COLO668 (cell line): ENCODE data around the gene CEP85.

ENCODE experiments used
- DNase-seq: peaks from one replicate; lab custom pipeline; 2025; ENCODE audit not compliant: unreplicated experiment; lab: John Stamatoyannopoulos, UW

Gene CEP85

GRCh38 chr1:26233903-26234643 is at the start of gene CEP85:
CEP85 (plus strand) TSS chr1:26234200; CDS start chr1:26239784, 5,584 bp downstream.
- peak; percentile 100 for DNase-seq

- DNase-seq: no peak
These were observed 49.1 kb upstream of the CEP85 start for GRCh38 chr1:26184883-26185282.

- DNase-seq: no peak
These were observed 46.1 kb upstream of the CEP85 start for GRCh38 chr1:26187882-26188281.

- DNase-seq: no peak
These were observed 45.5 kb upstream of the CEP85 start for GRCh38 chr1:26188477-26188876.

GRCh38 chr1:26189331-26189730 is 44.7 kb upstream of the CEP85 start:
- no peak for DNase-seq

GRCh38 chr1:26189751-26190275 is 44.2 kb upstream of the CEP85 start:
- DNase-seq: no peak

- peak; percentile 33 for DNase-seq
These were observed 43.5 kb upstream of the CEP85 start, which contains the start of gene CATSPER4 for GRCh38 chr1:26190373-26190987. CATSPER4 (plus strand) TSS chr1:26190602; CDS start chr1:26190628, 26 bp downstream.

GRCh38 chr1:26191739-26192138 is 42.3 kb upstream of the CEP85 start:
- DNase-seq: no peak

GRCh38 chr1:26195805-26196204 is 38.2 kb upstream of the CEP85 start:
- DNase-seq: no peak

GRCh38 chr1:26197301-26197700 is 36.7 kb upstream of the CEP85 start:
- DNase-seq: no peak

GRCh38 chr1:26197813-26198212 is 36.2 kb upstream of the CEP85 start:
- no peak for DNase-seq

- no peak for DNase-seq
These were observed 33.6 kb upstream of the CEP85 start for GRCh38 chr1:26200413-26200812.

- DNase-seq: no peak
These were observed 30.2 kb upstream of the CEP85 start for GRCh38 chr1:26203642-26204318.

GRCh38 chr1:26210147-26210870 is 23.7 kb upstream of the CEP85 start:
- no peak for DNase-seq

- DNase-seq: no peak
These were observed 21.3 kb upstream of the CEP85 start for GRCh38 chr1:26212726-26213125.

- DNase-seq: no peak
These were observed 20.6 kb upstream of the CEP85 start for GRCh38 chr1:26213335-26213905.

- DNase-seq: no peak
These were observed 18.8 kb upstream of the CEP85 start for GRCh38 chr1:26215246-26215645.

GRCh38 chr1:26218906-26219494 is 15.0 kb upstream of the CEP85 start:
- no peak for DNase-seq

- no peak for DNase-seq
These were observed 13.6 kb upstream of the CEP85 start for GRCh38 chr1:26220199-26220912.

- no peak for DNase-seq
These were observed 12.9 kb upstream of the CEP85 start for GRCh38 chr1:26221094-26221493.
